Nephron progenitor cell (in vitro differentiated cells): ENCODE results near the gene ARHGAP25.

ENCODE experiments used
- DNase-seq: peaks from one replicate; pipeline ENCODE4 v3.0.0; 2021
- H3K27ac Mint-ChIP-seq: 2 replicates; pipeline ENCODE4 v1.8.0; 2021; ENCODE audit warnings: mild to moderate bottlenecking, moderate library complexity, mixed read lengths
- H3K27me3 Mint-ChIP-seq: 2 replicates; pipeline ENCODE4 v1.8.0; 2021; ENCODE audit warnings: mild to moderate bottlenecking, low read depth, mixed read lengths; ENCODE audit not compliant: poor library complexity
- H3K36me3 Mint-ChIP-seq: 2 replicates; pipeline ENCODE4 v1.8.0; 2021; ENCODE audit warnings: low read depth, mixed read lengths
- H3K4me1 Mint-ChIP-seq: 2 replicates; pipeline ENCODE4 v1.8.0; 2021; ENCODE audit warnings: mixed read lengths
- H3K4me3 Mint-ChIP-seq: 2 replicates; pipeline ENCODE4 v1.8.0; 2021; ENCODE audit warnings: mild to moderate bottlenecking, moderate library complexity, mixed read lengths
- H3K9me3 Mint-ChIP-seq: 2 replicates; pipeline ENCODE4 v1.8.0; 2021; ENCODE audit warnings: mild to moderate bottlenecking, moderate library complexity, mixed read lengths
- TF ChIP-seq, protein P1 (sequence below): fragments of 200-600 bp; sonication (generic); IDR thresholded peaks from 2 replicates; pipeline ENCODE4 v1.5.0; 2021; ENCODE audit warnings: antibody characterized with exemption

Gene ARHGAP25

GRCh38 chr2:68765739-68766375 lies 31.2 kb downstream of the ARHGAP25 start:
- DNase-seq: no peak
- H3K27me3 Mint-ChIP-seq: peaks cover 5% of the 10 kb centered on the region
- TF ChIP-seq, protein P1, sequence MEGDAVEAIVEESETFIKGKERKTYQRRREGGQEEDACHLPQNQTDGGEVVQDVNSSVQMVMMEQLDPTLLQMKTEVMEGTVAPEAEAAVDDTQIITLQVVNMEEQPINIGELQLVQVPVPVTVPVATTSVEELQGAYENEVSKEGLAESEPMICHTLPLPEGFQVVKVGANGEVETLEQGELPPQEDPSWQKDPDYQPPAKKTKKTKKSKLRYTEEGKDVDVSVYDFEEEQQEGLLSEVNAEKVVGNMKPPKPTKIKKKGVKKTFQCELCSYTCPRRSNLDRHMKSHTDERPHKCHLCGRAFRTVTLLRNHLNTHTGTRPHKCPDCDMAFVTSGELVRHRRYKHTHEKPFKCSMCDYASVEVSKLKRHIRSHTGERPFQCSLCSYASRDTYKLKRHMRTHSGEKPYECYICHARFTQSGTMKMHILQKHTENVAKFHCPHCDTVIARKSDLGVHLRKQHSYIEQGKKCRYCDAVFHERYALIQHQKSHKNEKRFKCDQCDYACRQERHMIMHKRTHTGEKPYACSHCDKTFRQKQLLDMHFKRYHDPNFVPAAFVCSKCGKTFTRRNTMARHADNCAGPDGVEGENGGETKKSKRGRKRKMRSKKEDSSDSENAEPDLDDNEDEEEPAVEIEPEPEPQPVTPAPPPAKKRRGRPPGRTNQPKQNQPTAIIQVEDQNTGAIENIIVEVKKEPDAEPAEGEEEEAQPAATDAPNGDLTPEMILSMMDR: no peak
- H3K4me3 Mint-ChIP-seq: no peak overlapping the region
- H3K27ac Mint-ChIP-seq: no peak overlapping the region
- no peaks in the 10 kb centered on the region for H3K9me3 Mint-ChIP-seq
- peaks cover 14% of the 10 kb centered on the region for H3K4me1 Mint-ChIP-seq
- no peaks in the 10 kb centered on the region for H3K36me3 Mint-ChIP-seq

GRCh38 chr2:68766376-68766845 lies 31.8 kb downstream of the ARHGAP25 start:
- Mint-ChIP-seq H3K9me3 (no peaks in the 10 kb centered on the region), H3K4me1 (peaks cover 14% of the 10 kb centered on the region), H3K36me3 (no peaks in the 10 kb centered on the region), H3K27me3 (peaks cover 5% of the 10 kb centered on the region), H3K4me3 (no peak overlapping the region), H3K27ac (no peak overlapping the region)
- DNase-seq: no peak
- TF ChIP-seq, protein P1: no peak

DNA sequence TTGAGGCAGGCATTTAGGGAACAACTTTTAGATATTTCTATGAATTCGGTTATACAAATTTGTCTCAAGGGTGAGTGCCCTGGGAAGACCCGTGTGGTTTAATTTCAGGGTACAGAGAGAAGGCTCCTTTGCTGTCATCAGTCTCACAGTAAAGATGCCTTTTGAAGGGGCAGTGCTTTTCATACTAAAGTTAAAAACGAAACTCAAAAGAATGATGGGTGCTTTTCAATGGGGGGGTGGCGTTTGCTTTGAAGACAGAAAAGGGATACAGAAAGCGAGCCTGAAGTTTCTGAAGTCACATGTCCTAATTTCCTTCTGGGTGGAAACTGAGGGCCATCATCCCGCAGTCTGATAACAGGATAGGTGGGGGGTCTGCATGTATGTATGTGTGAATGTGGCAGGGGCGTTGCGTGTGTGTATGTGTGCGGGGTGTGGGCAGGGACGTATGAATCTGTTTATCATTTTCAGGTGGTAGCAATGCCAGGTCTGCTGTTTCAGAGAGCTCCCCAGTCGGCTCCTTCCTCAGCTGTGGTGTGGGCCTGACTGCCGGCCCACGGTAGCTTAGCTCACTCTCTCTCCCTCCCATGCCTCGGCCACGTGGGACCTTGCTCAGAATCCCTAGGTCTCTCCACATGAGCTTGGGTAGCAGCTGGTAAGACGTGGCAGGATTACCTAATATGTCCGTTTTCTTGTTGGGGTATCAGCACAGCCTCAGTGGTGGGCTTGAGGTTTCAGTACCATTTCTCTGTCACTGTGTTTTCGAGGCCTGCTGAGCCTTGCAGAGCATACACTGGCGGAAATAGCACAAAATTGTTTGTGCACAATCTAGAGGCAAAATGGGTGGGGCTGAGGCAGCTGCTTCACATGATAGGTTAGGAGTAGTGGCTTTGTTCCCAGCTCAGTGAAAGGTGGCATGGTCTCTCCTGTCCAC lies 32.7 kb downstream of the ARHGAP25 start:
- no peak overlapping the region for H3K4me3 Mint-ChIP-seq
- H3K36me3 Mint-ChIP-seq: no peaks in the 10 kb centered on the region
- H3K4me1 Mint-ChIP-seq: peaks cover 14% of the 10 kb centered on the region
- H3K9me3 Mint-ChIP-seq: no peaks in the 10 kb centered on the region
- DNase-seq: no peak
- TF ChIP-seq, protein P1: no peak
- H3K27ac Mint-ChIP-seq: no peak overlapping the region
- peaks cover 5% of the 10 kb centered on the region for H3K27me3 Mint-ChIP-seq

DNA sequence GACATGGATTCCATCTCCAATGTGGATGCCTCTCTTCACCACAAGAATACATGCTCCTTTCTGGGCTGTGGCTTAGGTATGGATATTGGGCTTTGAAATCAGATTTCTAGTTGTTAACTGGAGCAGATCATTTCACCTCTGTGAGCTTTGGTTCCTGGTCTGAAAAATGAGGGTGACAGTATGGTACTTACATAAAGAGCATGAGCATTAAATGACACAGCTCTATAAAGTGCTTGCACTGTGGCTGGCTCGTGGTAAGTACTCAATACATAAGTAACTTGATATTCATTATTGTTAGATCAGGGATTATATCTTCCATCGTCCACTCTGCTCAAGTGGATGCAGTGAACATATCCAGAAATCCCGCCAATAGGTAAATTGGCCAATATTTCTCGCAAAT lies 33.4 kb downstream of the ARHGAP25 start:
- H3K4me1 Mint-ChIP-seq: peaks cover 14% of the 10 kb centered on the region
- no peaks in the 10 kb centered on the region for H3K36me3 Mint-ChIP-seq
- no peak overlapping the region for H3K27ac Mint-ChIP-seq
- H3K27me3 Mint-ChIP-seq: peaks cover 5% of the 10 kb centered on the region
- H3K4me3 Mint-ChIP-seq: no peak overlapping the region
- no peaks in the 10 kb centered on the region for H3K9me3 Mint-ChIP-seq
- no peak for DNase-seq
- TF ChIP-seq, protein P1: no peak

GRCh38 chr2:68768461-68768860 lies 33.9 kb downstream of the ARHGAP25 start:
- Mint-ChIP-seq H3K4me3 (no peak overlapping the region), H3K27me3 (peaks cover 5% of the 10 kb centered on the region), H3K9me3 (no peaks in the 10 kb centered on the region), H3K27ac (no peak overlapping the region), H3K4me1 (peaks cover 14% of the 10 kb centered on the region), H3K36me3 (no peaks in the 10 kb centered on the region)
- TF ChIP-seq, protein P1: no peak
- DNase-seq: no peak
